ENCODE data around the gene DLX3.

Gene DLX3

GRCh38 chr17:50029185-50029584 is 34.2 kb upstream of the DLX3 start:
- H3K4me1 Mint-ChIP-seq: peaks cover 18% of the 10 kb centered on the region
- H3K27me3 Mint-ChIP-seq: peaks cover 49% of the 10 kb centered on the region
- H3K36me3 Mint-ChIP-seq: no peaks in the 10 kb centered on the region
- no peak overlapping the region for H3K4me3 Mint-ChIP-seq
- H3K27ac Mint-ChIP-seq: no peak overlapping the region
- H3K9me3 Mint-ChIP-seq: peaks cover 1% of the 10 kb centered on the region
- DNase-seq: no peak
- CTCF ChIA-PET: interaction anchor here (1.3 to 9.1 kb wide), 4 partner anchors 19 to 64 kb away, joined by 5 to 111 read pairs (median 30); partner anchors contain the start of genes ITGA3 and PDK2

GRCh38 chr17:50028736-50029120 is 33.7 kb upstream of the DLX3 start:
- H3K4me1 Mint-ChIP-seq: peaks cover 18% of the 10 kb centered on the region
- DNase-seq: no peak
- peaks cover 1% of the 10 kb centered on the region for H3K9me3 Mint-ChIP-seq
- peaks cover 47% of the 10 kb centered on the region for H3K27me3 Mint-ChIP-seq
- CTCF ChIA-PET: interaction anchor here (0.9 to 9.1 kb wide), 6 partner anchors 19 to 687 kb away, joined by 3 to 111 read pairs (median 10); partner anchors contain the start of genes ITGA3 and PDK2
- no peak overlapping the region for H3K4me3 Mint-ChIP-seq
- no peaks in the 10 kb centered on the region for H3K36me3 Mint-ChIP-seq
- H3K27ac Mint-ChIP-seq: no peak overlapping the region

DNA sequence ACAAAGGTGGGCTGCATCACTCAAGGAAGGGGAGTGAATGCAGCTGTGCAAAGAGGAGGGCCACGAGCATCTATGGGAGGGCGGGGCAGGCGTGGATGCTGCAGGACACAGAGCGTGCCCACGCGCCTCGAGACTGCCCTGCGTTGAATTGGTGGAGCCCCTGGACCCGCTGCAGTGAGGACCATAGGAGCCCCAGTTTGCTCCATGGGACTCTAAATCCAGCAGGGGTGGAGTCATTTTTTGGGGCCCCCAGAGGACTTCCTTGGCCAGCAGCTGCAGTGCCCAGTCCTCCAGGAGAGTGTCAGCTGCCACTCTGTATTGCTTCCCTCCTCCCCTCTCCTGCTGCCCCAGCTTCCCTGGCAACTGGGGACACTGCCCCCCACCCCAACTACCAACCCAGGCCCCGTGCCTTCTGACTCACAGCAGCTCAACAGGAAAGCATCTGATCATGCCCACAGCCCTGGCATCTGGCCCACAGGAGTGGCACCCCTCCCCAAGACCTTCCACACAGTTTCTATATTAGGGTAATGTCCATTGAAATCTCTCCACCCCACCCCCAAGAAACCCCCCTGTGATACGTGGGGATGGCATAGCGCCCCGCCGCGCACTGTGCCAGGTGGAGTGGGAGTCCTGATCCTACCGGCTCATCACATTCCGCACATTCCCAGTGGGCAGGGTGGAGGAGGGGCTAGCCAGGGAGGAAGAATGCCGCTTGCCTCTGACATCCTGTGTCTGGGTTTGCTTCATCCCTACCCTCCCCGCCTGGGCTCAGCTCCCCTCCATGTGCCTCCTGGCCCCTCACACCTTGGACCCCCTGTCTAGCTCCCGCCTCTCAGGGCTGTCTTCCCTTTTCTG is 33.1 kb upstream of the DLX3 start:
- H3K27me3 Mint-ChIP-seq: peaks cover 47% of the 10 kb centered on the region
- H3K27ac Mint-ChIP-seq: no peak overlapping the region
- peaks cover 18% of the 10 kb centered on the region for H3K4me1 Mint-ChIP-seq
- H3K4me3 Mint-ChIP-seq: no peak overlapping the region
- DNase-seq: no peak
- H3K9me3 Mint-ChIP-seq: peaks cover 1% of the 10 kb centered on the region
- CTCF ChIA-PET: interaction anchor here (0.9 to 9.1 kb wide), 7 partner anchors 20 to 687 kb away, joined by 3 to 111 read pairs (median 5); partner anchors contain the start of genes ITGA3 and PDK2
- H3K36me3 Mint-ChIP-seq: no peaks in the 10 kb centered on the region

DNA sequence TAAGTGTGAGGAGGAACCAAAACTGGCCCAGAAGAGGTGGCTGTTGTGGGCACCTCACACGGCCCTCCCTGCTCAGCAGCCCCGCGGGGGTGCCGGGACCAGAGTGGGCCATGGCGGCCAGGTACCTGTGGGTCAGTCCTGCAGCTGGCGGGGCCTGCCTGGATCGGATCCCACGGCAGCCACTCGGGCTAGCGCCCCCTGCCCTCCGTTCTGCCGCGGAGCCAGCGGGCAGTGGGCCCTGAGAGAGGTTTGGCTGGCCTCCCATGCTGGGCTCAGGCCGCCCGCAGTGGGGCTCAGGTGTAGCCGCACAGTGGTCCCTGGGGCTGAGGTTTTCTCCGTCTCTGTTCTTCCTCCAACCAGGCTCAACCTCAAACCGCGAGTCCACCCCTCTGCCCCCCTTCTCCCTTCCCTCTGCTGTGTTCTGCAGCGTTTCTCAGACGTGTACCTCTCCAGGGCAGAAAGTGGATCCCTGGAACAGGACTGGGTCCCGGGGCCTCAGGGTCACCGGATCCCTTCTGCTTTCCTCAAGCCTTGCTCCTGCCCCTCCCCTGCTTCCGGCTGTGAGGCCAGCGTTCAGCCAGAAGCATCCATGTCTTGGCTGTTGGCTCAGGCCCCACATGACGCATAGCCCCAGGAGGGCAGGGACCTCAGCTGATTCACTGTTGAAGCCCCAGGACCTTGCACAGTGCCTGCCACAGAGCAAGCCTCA is 32.3 kb upstream of the DLX3 start:
- Mint-ChIP-seq H3K36me3 (no peaks in the 10 kb centered on the region), H3K4me3 (no peak overlapping the region), H3K4me1 (peaks cover 18% of the 10 kb centered on the region), H3K9me3 (peaks cover 1% of the 10 kb centered on the region), H3K27ac (no peak overlapping the region), H3K27me3 (peaks cover 51% of the 10 kb centered on the region)
- CTCF ChIA-PET: interaction anchor here (0.6 to 9.1 kb wide), 13 partner anchors 8 to 130 kb away, joined by 3 to 111 read pairs (median 3); partner anchors contain the start of genes ITGA3 and PDK2
- DNase-seq: no peak

GRCh38 chr17:50026837-50027171 is 31.8 kb upstream of the DLX3 start:
- peaks cover 52% of the 10 kb centered on the region for H3K27me3 Mint-ChIP-seq
- H3K4me1 Mint-ChIP-seq: peaks cover 18% of the 10 kb centered on the region
- H3K36me3 Mint-ChIP-seq: no peaks in the 10 kb centered on the region
- no peak overlapping the region for H3K4me3 Mint-ChIP-seq
- CTCF ChIA-PET: interaction anchor here (0.6 to 9.1 kb wide), 11 partner anchors 8 to 1175 kb away, joined by 3 to 111 read pairs (median 3); partner anchors contain the start of genes ITGA3 and PDK2
- no peak overlapping the region for H3K27ac Mint-ChIP-seq
- peaks cover 1% of the 10 kb centered on the region for H3K9me3 Mint-ChIP-seq
- DNase-seq: peak; percentile 82

DNA sequence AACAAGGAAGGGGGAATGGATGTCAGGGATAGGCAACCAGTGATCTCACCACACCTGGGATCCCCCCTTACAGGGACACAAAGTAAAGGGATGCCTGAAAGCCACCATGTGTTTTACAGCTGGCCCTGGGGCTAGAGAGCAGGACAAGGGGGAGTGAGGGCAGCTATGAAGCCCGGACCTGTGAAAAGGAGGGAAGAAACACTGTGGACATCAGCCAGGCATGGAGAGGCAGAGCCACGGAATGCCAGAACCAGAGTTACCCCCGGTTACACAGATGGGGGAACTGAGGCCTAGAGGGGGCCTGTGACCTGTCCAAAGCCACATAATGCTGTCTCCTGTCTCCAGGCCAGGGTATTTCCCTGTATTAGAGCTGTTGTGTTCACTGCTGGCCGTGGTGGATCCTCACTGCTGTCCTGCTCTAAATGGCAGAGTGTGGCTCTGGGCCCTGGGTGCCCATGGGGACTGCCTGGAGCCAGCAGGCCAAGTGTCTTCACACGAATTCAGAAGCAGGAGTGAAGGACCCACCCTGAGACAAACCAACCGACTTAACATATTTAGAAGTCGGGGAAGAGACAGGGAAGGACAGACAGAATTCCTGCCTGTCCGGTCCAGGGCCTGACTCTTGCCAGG is 31.1 kb upstream of the DLX3 start:
- H3K27ac Mint-ChIP-seq: no peak overlapping the region
- DNase-seq: no peak
- peaks cover 18% of the 10 kb centered on the region for H3K4me1 Mint-ChIP-seq
- peaks cover 1% of the 10 kb centered on the region for H3K9me3 Mint-ChIP-seq
- CTCF ChIA-PET: interaction anchor here (0.6 to 9.1 kb wide), 14 partner anchors 9 to 1174 kb away, joined by 3 to 111 read pairs (median 3); partner anchors contain the start of genes ITGA3 and PDK2
- no peaks in the 10 kb centered on the region for H3K36me3 Mint-ChIP-seq
- no peak overlapping the region for H3K4me3 Mint-ChIP-seq
- H3K27me3 Mint-ChIP-seq: peaks cover 54% of the 10 kb centered on the region

DNA sequence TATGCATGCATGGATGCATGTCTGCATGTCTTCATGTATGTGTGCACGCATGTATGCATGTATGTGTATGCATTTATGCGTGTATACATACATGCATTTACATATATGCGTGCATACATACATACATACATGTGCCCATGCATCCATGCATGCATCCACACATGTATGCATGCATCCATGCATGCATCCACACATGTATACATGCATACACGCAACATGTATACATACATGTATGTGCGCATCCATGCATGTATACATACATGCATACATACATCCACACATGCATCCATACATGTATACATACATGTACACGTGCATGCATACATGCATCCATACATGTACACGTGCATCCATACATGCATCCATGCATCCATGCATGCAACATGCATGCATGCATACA is 29.8 kb upstream of the DLX3 start:
- H3K4me1 Mint-ChIP-seq: peaks cover 18% of the 10 kb centered on the region
- H3K9me3 Mint-ChIP-seq: peaks cover 1% of the 10 kb centered on the region
- H3K27me3 Mint-ChIP-seq: peaks cover 54% of the 10 kb centered on the region
- H3K4me3 Mint-ChIP-seq: no peak overlapping the region
- no peak overlapping the region for H3K27ac Mint-ChIP-seq
- H3K36me3 Mint-ChIP-seq: no peaks in the 10 kb centered on the region
- CTCF ChIA-PET: interaction anchor here (2.7 to 9.1 kb wide), 3 partner anchors 31 to 68 kb away, joined by 27 to 111 read pairs (median 45); partner anchors contain the start of genes ITGA3 and PDK2
- no peak for DNase-seq

DNA sequence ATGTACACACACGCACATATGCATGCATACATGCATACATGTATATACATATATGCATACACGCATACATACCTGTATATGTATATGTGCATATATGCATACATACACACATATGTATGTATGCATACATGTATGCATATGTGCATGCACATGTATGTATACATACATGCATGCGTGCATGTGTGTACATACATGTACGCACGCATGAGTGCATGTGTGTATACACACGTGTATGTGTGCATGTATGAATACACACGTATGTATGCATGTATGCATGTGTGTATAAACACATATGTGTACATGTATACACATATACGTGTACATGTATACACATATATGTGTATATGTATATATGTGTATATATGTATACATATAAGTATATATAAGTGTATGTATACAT is 28.5 kb upstream of the DLX3 start:
- Mint-ChIP-seq H3K27ac (no peak overlapping the region), H3K9me3 (peaks cover 1% of the 10 kb centered on the region), H3K36me3 (no peaks in the 10 kb centered on the region), H3K4me1 (peaks cover 15% of the 10 kb centered on the region), H3K27me3 (peaks cover 45% of the 10 kb centered on the region), H3K4me3 (no peak overlapping the region)
- CTCF ChIA-PET: no interaction called here
- no peak for DNase-seq

GRCh38 chr17:50022463-50023130 is 27.6 kb upstream of the DLX3 start:
- H3K36me3 Mint-ChIP-seq: no peaks in the 10 kb centered on the region
- H3K4me3 Mint-ChIP-seq: no peak overlapping the region
- peaks cover 1% of the 10 kb centered on the region for H3K9me3 Mint-ChIP-seq
- peaks cover 35% of the 10 kb centered on the region for H3K27me3 Mint-ChIP-seq
- DNase-seq: no peak
- peaks cover 8% of the 10 kb centered on the region for H3K4me1 Mint-ChIP-seq
- no peak overlapping the region for H3K27ac Mint-ChIP-seq
- CTCF ChIA-PET: interaction anchor here (1.3 to 3.3 kb wide), 2 partner anchors 34 to 65 kb away, joined by 3 to 15 read pairs; partner anchors contain the start of gene ITGA3

DNA sequence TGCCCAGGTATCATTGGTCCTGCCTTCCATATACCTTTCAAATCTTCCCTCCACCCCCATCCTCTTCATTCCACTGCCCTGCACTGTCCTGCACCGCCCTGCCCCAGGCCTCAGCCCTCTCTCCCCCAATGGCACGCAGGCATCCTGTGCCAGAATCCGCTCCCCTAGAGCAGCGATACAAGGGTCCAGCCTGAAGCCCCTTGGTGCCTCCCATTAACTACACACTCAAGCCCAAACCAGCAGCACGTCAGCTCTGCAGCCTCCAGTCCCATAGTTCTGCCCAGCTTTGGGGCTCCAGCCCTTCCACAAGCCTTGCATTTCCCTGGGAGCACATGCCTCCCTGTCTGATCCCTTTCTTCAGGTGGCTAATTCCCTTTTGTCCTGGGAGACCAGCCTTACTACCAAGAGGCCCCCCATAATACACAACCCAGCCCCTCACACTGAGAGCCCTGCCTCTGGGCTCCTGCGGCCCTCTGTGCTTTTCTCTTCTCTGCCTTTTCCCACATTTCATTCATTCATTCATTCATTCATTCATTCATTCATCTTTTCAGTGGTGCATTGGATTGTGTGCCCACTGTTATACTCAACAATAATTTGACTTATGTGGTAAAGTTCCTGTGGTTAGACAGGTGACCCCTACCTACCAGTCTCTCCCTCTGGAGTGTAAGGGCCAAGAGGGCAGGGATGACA is 26.8 kb upstream of the DLX3 start:
- Mint-ChIP-seq H3K27ac (no peak overlapping the region), H3K4me3 (no peak overlapping the region), H3K36me3 (no peaks in the 10 kb centered on the region), H3K27me3 (peaks cover 35% of the 10 kb centered on the region), H3K4me1 (peaks cover 2% of the 10 kb centered on the region), H3K9me3 (peaks cover 1% of the 10 kb centered on the region)
- no peak for DNase-seq
- CTCF ChIA-PET: interaction anchor here (1.2 to 3.3 kb wide), 3 partner anchors 35 to 72 kb away, joined by 3 to 15 read pairs (median 4); partner anchors contain the start of gene ITGA3

- no peaks in the 10 kb centered on the region for H3K36me3 Mint-ChIP-seq
- no peaks in the 10 kb centered on the region for H3K4me1 Mint-ChIP-seq
- no peak overlapping the region for H3K27ac Mint-ChIP-seq
- no peak for DNase-seq
- peaks cover 1% of the 10 kb centered on the region for H3K9me3 Mint-ChIP-seq
- peaks cover 35% of the 10 kb centered on the region for H3K27me3 Mint-ChIP-seq
- no peak overlapping the region for H3K4me3 Mint-ChIP-seq
- CTCF ChIA-PET: interaction anchor here (1.2 to 3.3 kb wide), 2 partner anchors 66 to 73 kb away, joined by 4 to 15 read pairs; no protein-coding TSS in a partner anchor
Observed at GRCh38 chr17:50020841-50021599, 26.0 kb upstream of the DLX3 start.

GRCh38 chr17:50018909-50019308 is 23.9 kb upstream of the DLX3 start:
- Mint-ChIP-seq H3K4me1 (no peaks in the 10 kb centered on the region), H3K9me3 (peaks cover 10% of the 10 kb centered on the region), H3K36me3 (no peaks in the 10 kb centered on the region), H3K27me3 (peaks cover 51% of the 10 kb centered on the region), H3K27ac (no peak overlapping the region), H3K4me3 (no peak overlapping the region)
- CTCF ChIA-PET: interaction anchor here (0.9 to 1.0 kb wide), 2 partner anchors 8 to 59 kb away, joined by 3 read pairs; no protein-coding TSS in a partner anchor
- DNase-seq: no peak

All from activated naive CD4-positive, alpha-beta T cell treated with anti-CD3 and anti-CD28 coated beads, Interleukin-2, amount 10 ng/mL, durations not matched to agents 7 days and 5 days (primary cell).